Stimulated activated CD8-positive, alpha-beta memory T cell treated with anti-CD3 and anti-CD28 coated beads, Interleukin-15, amount 100 ng/mL, for 48 hours (primary cell): ENCODE results near the gene FRMPD4.

Experiments used
- DNase-seq, 2 donors: peaks; one replicate each; pipeline ENCODE4 v3.0.0-alpha.2; 2020; ENCODE audit warnings: low read depth in 2 of 2

Gene FRMPD4

GRCh38 chrX:12758291-12758690 lies 620.0 kb downstream of the FRMPD4 start:
- no peak for DNase-seq

- DNase-seq: no peak
Observed at GRCh38 chrX:12767856-12768255, 629.6 kb downstream of the FRMPD4 start.

- no peak for DNase-seq
Observed at GRCh38 chrX:12768491-12768890, 630.2 kb downstream of the FRMPD4 start.

DNA sequence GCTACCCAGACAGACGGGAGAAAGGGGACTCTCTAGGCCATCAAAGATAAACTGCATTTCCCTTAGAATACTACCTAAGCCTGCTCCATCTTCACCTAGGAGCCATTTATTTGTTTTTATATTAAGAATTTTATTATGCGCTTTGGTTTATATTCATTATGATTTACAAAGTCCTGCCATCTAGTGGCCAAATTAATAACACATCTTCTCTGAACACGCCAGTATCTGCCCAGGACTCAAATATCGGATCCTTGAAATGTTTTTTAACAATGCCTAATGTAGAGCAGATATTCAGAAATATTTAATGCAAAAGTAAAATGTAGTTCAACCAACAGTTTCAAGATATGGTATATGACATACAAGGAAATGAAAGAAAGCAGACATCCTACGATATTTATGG lies 632.2 kb downstream of the FRMPD4 start:
- no peak for DNase-seq

GRCh38 chrX:12771445-12772069 lies 633.3 kb downstream of the FRMPD4 start:
- peak; percentile 48 to 53 for DNase-seq
